Progenitor cell of endocrine pancreas (in vitro differentiated cells): Measurements from ENCODE around the gene SH3GL1. TPM values are rescaled to one million over a fixed set of nuclear protein-coding genes. Genes with fewer than 3 reads are reported as not detected.

Source experiments
- DNase-seq: peaks from one replicate; pipeline ENCODE4 v3.0.0; 2021; ENCODE audit warnings: low spot score; ENCODE audit not compliant: unreplicated experiment
- H3K27ac Mint-ChIP-seq: 2 replicates; pipeline ENCODE4 v1.8.0; 2021; ENCODE audit warnings: mild to moderate bottlenecking, moderate library complexity, mixed read lengths
- H3K27me3 Mint-ChIP-seq: 2 replicates; pipeline ENCODE4 v1.8.0; 2021; ENCODE audit warnings: mixed read lengths
- H3K36me3 Mint-ChIP-seq: 2 replicates; pipeline ENCODE4 v1.8.0; 2022; ENCODE audit warnings: mixed read lengths; ENCODE audit not compliant: insufficient read depth
- H3K4me1 Mint-ChIP-seq: 2 replicates; pipeline ENCODE4 v1.8.0; 2021; ENCODE audit warnings: low read depth, mixed read lengths
- H3K4me3 Mint-ChIP-seq: 2 replicates; pipeline ENCODE4 v1.8.0; 2021; ENCODE audit warnings: low read depth, mild to moderate bottlenecking, moderate library complexity, mixed read lengths
- H3K9me3 Mint-ChIP-seq: 2 replicates; pipeline ENCODE4 v1.8.0; 2021; ENCODE audit warnings: low read depth, mixed read lengths
- CTCF ChIP-seq: fragments of 200-600 bp; sonication (generic); IDR thresholded peaks from one replicate; pipeline ENCODE4 v1.5.0; 2021; ENCODE audit warnings: antibody characterized with exemption, mild to moderate bottlenecking; ENCODE audit not compliant: unreplicated experiment
- total RNA-seq: library from RNA; stranded (reverse); gene quantifications from 2 replicates; pipeline ENCODE4 v1.2.1, GENCODE V29; 2021

SH3GL1 gene
- total RNA-seq, 1 donor from 2014 or later = 55.6 TPM

GRCh38 chr19:4345342-4346019 lies 54.9 kb downstream of the SH3GL1 start:
- no peak for DNase-seq
- Mint-ChIP-seq H3K27me3 (no peaks in the 10 kb centered on the region), H3K4me3 (peak overlapping the region; percentile 56), H3K27ac (no peak overlapping the region), H3K36me3 (peaks cover 16% of the 10 kb centered on the region), H3K4me1 (peaks cover 7% of the 10 kb centered on the region), H3K9me3 (no peaks in the 10 kb centered on the region)
- TF ChIP-seq CTCF = no peak

GRCh38 chr19:4343370-4344307 lies 56.7 kb downstream of the SH3GL1 start, which contains the start of gene MPND:
TSS of gene MPND (plus strand) at chr19:4343562. CDS start at chr19:4343594, 32 bp downstream.
- peak within 1 kb of the TSS; percentile 89 for H3K4me3 Mint-ChIP-seq
- H3K9me3 Mint-ChIP-seq = no peaks in the 10 kb centered on the region
- H3K36me3 Mint-ChIP-seq = peaks cover 15% of the 10 kb centered on the region
- peaks cover 8% of the 10 kb centered on the region for H3K4me1 Mint-ChIP-seq
- TF ChIP-seq CTCF = no peak
- peak within 1 kb of the TSS; percentile 99 for H3K27ac Mint-ChIP-seq
- peak; percentile 87 for DNase-seq
- H3K27me3 Mint-ChIP-seq = no peaks in the 10 kb centered on the region

- peak overlapping the region; percentile 99 for H3K27ac Mint-ChIP-seq
Observed at GRCh38 chr19:4342615-4343369, 57.6 kb downstream of the SH3GL1 start.

GRCh38 chr19:4342314-4342614 lies 58.1 kb downstream of the SH3GL1 start:
- DNase-seq = no peak
- Mint-ChIP-seq H3K27me3 (no peaks in the 10 kb centered on the region), H3K36me3 (peaks cover 12% of the 10 kb centered on the region), H3K4me3 (peak overlapping the region; percentile 89), H3K4me1 (peaks cover 16% of the 10 kb centered on the region), H3K9me3 (no peaks in the 10 kb centered on the region), H3K27ac (peak overlapping the region; percentile 99)
- TF ChIP-seq CTCF = no peak

More at GRCh38 chr19:4342615-4343369, 57.6 kb downstream of the SH3GL1 start:
- TF ChIP-seq CTCF = peak; percentile 42
- peaks cover 15% of the 10 kb centered on the region for H3K4me1 Mint-ChIP-seq
- no peaks in the 10 kb centered on the region for H3K9me3 Mint-ChIP-seq
- peak; percentile 92 for DNase-seq
- peaks cover 13% of the 10 kb centered on the region for H3K36me3 Mint-ChIP-seq
- H3K4me3 Mint-ChIP-seq = peak overlapping the region; percentile 89
- H3K27me3 Mint-ChIP-seq = no peaks in the 10 kb centered on the region
